Right atrium auricular region (tissue), 2 donors: ENCODE measurements around the gene DYNC1H1. TPM values are rescaled to one million over a fixed set of nuclear protein-coding genes. Genes with fewer than 3 reads are reported as not detected.

Source experiments
- DNase-seq: peaks from one replicate; pipeline ENCODE4 v3.0.0-alpha.2; 2019; ENCODE audit warnings: low spot score
- H3K27ac ChIP-seq, 2 donors: fragments of 200-600 bp; sonication (generic); 1 replicate in 1 of 2; 2 replicates in 1 of 2; pipeline ENCODE4 v1.5.1; 2016 to 2019
- H3K27me3 ChIP-seq, 2 donors: fragments of 200-600 bp; sonication (generic); one replicate each; pipeline versions ENCODE4 v1.5.1 to v1.6.0; 2017 to 2019
- H3K36me3 ChIP-seq: fragments of 200-600 bp; sonication (generic); one replicate; pipeline ENCODE4 v1.5.1; 2016
- H3K4me1 ChIP-seq, 2 donors: fragments of 200-600 bp; sonication (generic); one replicate each; pipeline versions ENCODE4 v1.5.1 to v1.6.0; 2017 to 2019
- H3K4me3 ChIP-seq, 2 donors: fragments of 200-600 bp; sonication (generic); 1 replicate in 1 of 2; 2 replicates in 1 of 2; pipeline ENCODE4 v1.5.1; 2017 to 2019; ENCODE audit warnings: mild to moderate bottlenecking in 1 of 2, moderate library complexity in 1 of 2
- H3K9me3 ChIP-seq, 2 donors: fragments of 200-600 bp; sonication (generic); one replicate each; pipeline ENCODE4 v1.5.1; 2019
- total RNA-seq, 2 donors: library from RNA; depleted of rRNA; stranded (reverse); fragments of >200 nt; gene quantifications; one replicate each; pipeline ENCODE4 v1.1.0, GENCODE V29; 2016
- TF ChIP-seq, protein P1 (sequence below), 2 donors: fragments of 200-600 bp; sonication (generic); IDR thresholded peaks; one replicate each; pipeline ENCODE4 v1.5.1; 2019; ENCODE audit warnings: antibody characterized with exemption in 2 of 2

Gene DYNC1H1
- total RNA-seq, 2 donors from 2014 or later: 388 to 445 TPM

DNA sequence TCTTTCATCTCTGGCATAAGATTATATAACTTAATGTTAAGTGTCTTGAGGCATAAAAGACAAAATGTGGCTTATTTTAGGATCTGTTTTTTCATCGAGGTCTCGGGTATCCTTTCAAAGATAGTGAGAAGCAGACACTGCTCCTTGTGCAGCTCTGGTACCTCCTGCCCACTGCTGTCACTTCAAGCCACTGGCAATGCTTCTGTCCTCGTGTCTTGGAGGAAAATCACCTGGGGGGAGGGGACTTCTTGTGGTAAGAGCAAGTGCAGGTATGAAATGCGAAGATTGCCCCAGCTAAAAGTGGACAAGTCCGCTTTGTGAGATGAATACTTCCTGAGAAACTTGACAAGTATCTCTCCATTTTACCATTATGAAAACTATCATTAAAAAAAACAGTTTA is 37.8 kb upstream of the DYNC1H1 start:
- H3K27me3 ChIP-seq: no peaks in the 10 kb centered on the region
- TF ChIP-seq, protein P1, sequence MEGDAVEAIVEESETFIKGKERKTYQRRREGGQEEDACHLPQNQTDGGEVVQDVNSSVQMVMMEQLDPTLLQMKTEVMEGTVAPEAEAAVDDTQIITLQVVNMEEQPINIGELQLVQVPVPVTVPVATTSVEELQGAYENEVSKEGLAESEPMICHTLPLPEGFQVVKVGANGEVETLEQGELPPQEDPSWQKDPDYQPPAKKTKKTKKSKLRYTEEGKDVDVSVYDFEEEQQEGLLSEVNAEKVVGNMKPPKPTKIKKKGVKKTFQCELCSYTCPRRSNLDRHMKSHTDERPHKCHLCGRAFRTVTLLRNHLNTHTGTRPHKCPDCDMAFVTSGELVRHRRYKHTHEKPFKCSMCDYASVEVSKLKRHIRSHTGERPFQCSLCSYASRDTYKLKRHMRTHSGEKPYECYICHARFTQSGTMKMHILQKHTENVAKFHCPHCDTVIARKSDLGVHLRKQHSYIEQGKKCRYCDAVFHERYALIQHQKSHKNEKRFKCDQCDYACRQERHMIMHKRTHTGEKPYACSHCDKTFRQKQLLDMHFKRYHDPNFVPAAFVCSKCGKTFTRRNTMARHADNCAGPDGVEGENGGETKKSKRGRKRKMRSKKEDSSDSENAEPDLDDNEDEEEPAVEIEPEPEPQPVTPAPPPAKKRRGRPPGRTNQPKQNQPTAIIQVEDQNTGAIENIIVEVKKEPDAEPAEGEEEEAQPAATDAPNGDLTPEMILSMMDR (IDR thresholded peaks at IDR 0.05): no peak
- H3K27ac ChIP-seq: peak overlapping the region; percentile 75 to 76
- H3K9me3 ChIP-seq: no peaks in the 10 kb centered on the region
- peaks cover 0 to 20% of the 10 kb centered on the region in 2 donors for H3K4me1 ChIP-seq
- no peak for DNase-seq
- H3K4me3 ChIP-seq: no peak overlapping the region
- peaks cover 15% of the 10 kb centered on the region for H3K36me3 ChIP-seq

DNA sequence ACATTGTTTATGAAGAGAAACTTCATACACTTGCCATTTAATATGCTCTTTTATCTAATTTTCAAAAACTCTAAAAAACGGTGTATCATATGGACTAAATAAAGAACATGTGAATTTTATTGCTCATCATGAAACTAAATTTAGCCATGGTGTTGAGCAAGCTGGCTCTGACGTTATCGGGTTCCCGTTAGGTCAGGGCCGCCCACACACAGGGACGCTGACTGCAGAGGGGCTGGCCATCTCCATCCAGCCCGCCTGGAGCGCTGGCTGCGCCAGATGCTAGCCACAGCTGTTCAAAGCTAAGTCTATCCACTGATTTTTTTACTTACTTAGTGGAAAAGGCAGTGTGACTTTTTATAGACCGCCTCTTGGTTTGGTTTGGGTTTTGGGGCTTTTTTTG is 36.5 kb upstream of the DYNC1H1 start:
- Histone ChIP-seq H3K27me3 (no peaks in the 10 kb centered on the region), H3K27ac (peak overlapping the region; percentile 75 to 76), H3K9me3 (no peaks in the 10 kb centered on the region), H3K4me1 (peaks cover 0 to 20% of the 10 kb centered on the region in 2 donors), H3K4me3 (no peak overlapping the region), H3K36me3 (peaks cover 10% of the 10 kb centered on the region)
- TF ChIP-seq, protein P1 (IDR thresholded peaks at IDR 0.05): no peak
- peak; percentile 90 for DNase-seq

DNA sequence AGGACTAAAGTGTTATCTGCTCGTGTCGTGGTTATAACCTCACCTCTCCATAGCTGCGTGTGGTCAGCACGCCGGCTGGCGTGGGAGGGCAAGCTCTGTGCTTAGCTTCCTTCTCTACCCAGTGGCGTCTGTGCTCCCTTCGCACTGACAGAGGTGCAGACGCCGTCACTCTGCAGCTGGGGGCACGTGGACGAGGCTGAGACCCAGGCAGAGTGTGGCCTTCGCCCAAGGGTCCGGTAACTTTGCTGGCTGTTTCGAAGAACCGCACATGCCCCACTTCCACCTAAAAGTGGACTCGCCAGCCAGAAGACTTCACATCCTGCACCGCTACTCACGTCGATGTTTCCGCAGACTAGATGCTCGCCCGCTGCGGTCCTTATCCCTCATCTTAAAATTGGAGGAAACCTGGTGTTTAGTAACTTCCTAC is 35.9 kb upstream of the DYNC1H1 start:
- Histone ChIP-seq H3K9me3 (no peaks in the 10 kb centered on the region), H3K27me3 (no peaks in the 10 kb centered on the region), H3K4me1 (peaks cover 0 to 20% of the 10 kb centered on the region in 2 donors), H3K27ac (peak overlapping the region; percentile 75 to 76), H3K36me3 (peaks cover 10% of the 10 kb centered on the region), H3K4me3 (no peak overlapping the region)
- TF ChIP-seq, protein P1 (IDR thresholded peaks at IDR 0.05): no peak
- no peak for DNase-seq

DNA sequence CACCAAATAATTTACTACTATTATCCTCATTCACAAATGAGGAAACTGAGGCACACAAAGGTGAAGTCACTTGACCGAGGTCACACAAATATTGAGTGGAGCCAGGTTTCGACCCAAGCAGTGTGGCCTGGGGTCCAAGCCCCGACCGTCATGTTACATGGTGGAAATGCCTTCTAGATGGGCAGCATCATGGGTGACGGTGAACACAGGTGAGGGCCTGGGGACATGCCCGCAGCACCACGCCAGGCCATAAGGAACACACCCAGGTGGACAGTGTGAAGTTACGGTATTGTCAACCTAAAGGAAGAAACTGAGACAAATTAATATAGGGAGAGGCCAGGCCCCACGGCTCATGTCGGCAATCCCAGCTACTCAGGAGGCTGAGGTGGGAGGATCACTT is 35.3 kb upstream of the DYNC1H1 start:
- no peaks in the 10 kb centered on the region for H3K27me3 ChIP-seq
- H3K36me3 ChIP-seq: peaks cover 10% of the 10 kb centered on the region
- H3K9me3 ChIP-seq: no peaks in the 10 kb centered on the region
- peak overlapping the region in 1 of 2 donors; percentile 76 for H3K27ac ChIP-seq
- H3K4me1 ChIP-seq: peaks cover 0 to 20% of the 10 kb centered on the region in 2 donors
- DNase-seq: no peak
- TF ChIP-seq, protein P1 (IDR thresholded peaks at IDR 0.05): no peak
- no peak overlapping the region for H3K4me3 ChIP-seq

DNA sequence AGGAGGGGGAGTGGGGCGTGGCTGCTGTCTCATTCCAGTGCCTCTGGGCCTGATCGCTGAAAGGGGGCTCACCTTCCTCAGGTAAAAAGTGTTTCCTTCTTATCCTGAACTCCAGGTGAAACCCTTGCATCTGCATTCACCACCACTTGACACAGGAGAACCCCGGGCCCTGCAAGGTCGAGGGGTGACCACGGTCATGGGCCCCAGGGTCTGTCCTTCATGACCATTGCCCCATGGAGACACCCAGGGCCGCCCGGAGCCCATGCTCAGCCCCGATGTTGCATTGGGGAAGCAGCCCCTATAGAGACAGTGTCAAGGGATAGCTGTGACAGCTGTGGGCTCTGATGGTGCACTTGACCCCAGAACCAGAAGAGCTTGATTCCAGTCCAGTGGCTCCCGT is 34.4 kb upstream of the DYNC1H1 start:
- DNase-seq: no peak
- H3K27ac ChIP-seq: no peak overlapping the region
- H3K4me3 ChIP-seq: no peak overlapping the region
- peaks cover 7% of the 10 kb centered on the region for H3K36me3 ChIP-seq
- TF ChIP-seq, protein P1 (IDR thresholded peaks at IDR 0.05): no peak
- H3K4me1 ChIP-seq: peaks cover 0 to 20% of the 10 kb centered on the region in 2 donors
- no peaks in the 10 kb centered on the region for H3K27me3 ChIP-seq
- H3K9me3 ChIP-seq: no peaks in the 10 kb centered on the region

DNA sequence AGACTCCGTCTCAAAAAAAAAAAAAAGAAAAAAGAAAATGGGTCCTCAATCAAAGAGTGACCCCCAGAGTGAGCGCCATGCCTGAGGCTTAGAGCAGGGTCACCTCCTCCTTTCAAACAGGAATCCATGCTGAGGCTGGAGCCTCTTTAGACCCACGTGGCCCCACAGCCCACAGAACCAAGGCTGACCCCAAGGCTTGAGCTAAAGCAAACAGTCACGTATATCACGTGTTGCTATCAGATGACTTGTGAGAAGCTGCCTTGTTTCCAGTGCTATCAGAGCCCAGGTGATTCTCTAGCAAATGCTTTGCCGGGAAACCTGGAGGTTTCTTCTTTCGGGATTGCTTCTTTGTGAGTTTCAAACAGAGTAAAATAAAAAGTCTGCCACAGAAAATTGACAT is 31.7 kb upstream of the DYNC1H1 start:
- H3K27me3 ChIP-seq: no peaks in the 10 kb centered on the region
- H3K4me1 ChIP-seq: peaks cover 0 to 11% of the 10 kb centered on the region in 2 donors
- H3K9me3 ChIP-seq: no peaks in the 10 kb centered on the region
- TF ChIP-seq, protein P1 (IDR thresholded peaks at IDR 0.05): no peak
- H3K36me3 ChIP-seq: no peaks in the 10 kb centered on the region
- no peak overlapping the region for H3K27ac ChIP-seq
- no peak overlapping the region for H3K4me3 ChIP-seq
- DNase-seq: no peak
